Forelimb muscle (tissue), 1 donor: ENCODE measurements around the gene WDR7. TPM values are rescaled to one million over a fixed set of nuclear protein-coding genes. Genes with fewer than 3 reads are reported as not detected.

Experiments used
- DNase-seq: peaks from one replicate; pipeline ENCODE4 v3.0.0-alpha.2; 2013; ENCODE audit warnings: low read depth
- polyA plus RNA-seq: library from polyadenylated mRNA; unstranded; fragments of 120-200 nt; gene quantifications from one replicate; pipeline ENCODE4 v1.2.1, GENCODE V29; 2013; ENCODE audit not compliant: insufficient read length

Gene WDR7
- polyA plus RNA-seq, 1 donor = 8.9 TPM

GRCh38 chr18:56990678-56991077, 339.5 kb downstream of the WDR7 start:
- DNase-seq = no peak

- DNase-seq = no peak
Measured at GRCh38 chr18:56992777-56993176, 341.6 kb downstream of the WDR7 start.

GRCh38 chr18:56995579-56996188, 344.5 kb downstream of the WDR7 start:
- no peak for DNase-seq

GRCh38 chr18:56997200-56997599, 346.0 kb downstream of the WDR7 start:
- DNase-seq = no peak

- DNase-seq = no peak
Measured at GRCh38 chr18:56999823-57000222, 348.7 kb downstream of the WDR7 start.

GRCh38 chr18:57002627-57003026, 351.5 kb downstream of the WDR7 start:
- no peak for DNase-seq

GRCh38 chr18:57003342-57003741, 352.2 kb downstream of the WDR7 start:
- no peak for DNase-seq

GRCh38 chr18:57004366-57005121, 353.4 kb downstream of the WDR7 start:
- DNase-seq = no peak

GRCh38 chr18:57008001-57008686, 357.0 kb downstream of the WDR7 start:
- no peak for DNase-seq

GRCh38 chr18:57009844-57010243, 358.7 kb downstream of the WDR7 start:
- no peak for DNase-seq

GRCh38 chr18:57014772-57015413, 363.7 kb downstream of the WDR7 start:
- DNase-seq = no peak

GRCh38 chr18:57015451-57015850, 364.3 kb downstream of the WDR7 start:
- no peak for DNase-seq

- DNase-seq = no peak
Measured at GRCh38 chr18:57018845-57019244, 367.7 kb downstream of the WDR7 start.

- DNase-seq = no peak
Measured at GRCh38 chr18:57022716-57023115, 371.6 kb downstream of the WDR7 start.

GRCh38 chr18:57023275-57023882, 372.2 kb downstream of the WDR7 start:
- DNase-seq = no peak

- DNase-seq = no peak
Measured at GRCh38 chr18:57025540-57025939, 374.4 kb downstream of the WDR7 start.

- DNase-seq = no peak
Measured at GRCh38 chr18:57026316-57026715, 375.2 kb downstream of the WDR7 start.

- no peak for DNase-seq
Measured at GRCh38 chr18:57027190-57027708, 376.1 kb downstream of the WDR7 start.

GRCh38 chr18:57029761-57030160, 378.6 kb downstream of the WDR7 start:
- no peak for DNase-seq

- DNase-seq = no peak
Measured at GRCh38 chr18:57030417-57030816, 379.3 kb downstream of the WDR7 start.

GRCh38 chr18:57035590-57035989, 384.4 kb downstream of the WDR7 start:
- DNase-seq = no peak

GRCh38 chr18:57038395-57038794, 387.2 kb downstream of the WDR7 start:
- no peak for DNase-seq
